ENCODE results near the gene HNF1A. TPM values are rescaled to one million over a fixed set of nuclear protein-coding genes. Genes with fewer than 3 reads are reported as not detected.

HNF1A gene
- total and polyA plus RNA-seq, 9 of the 15 experiments (the other 6 are each of a cell fraction or from before 2014, with no cell fraction given) = not detected

- TF ChIP-seq IRF9 (tag; IDR thresholded peaks at IDR 0.05) (no peak), CBFA2T2 (conservative IDR thresholded peaks at IDR 0.05) (no peak), LCOR (CRISPR knock-in tag; IDR thresholded peaks at IDR 0.05) (no peak), TFE3 (CRISPR knock-in tag; IDR thresholded peaks at IDR 0.05) (no peak), SREBF2 (CRISPR knock-in tag; IDR thresholded peaks at IDR 0.05) (no peak), EHMT2 (IDR thresholded peaks at IDR 0.05) (no peak), TSC22D4 (tag; IDR thresholded peaks at IDR 0.05) (no peak), ZNF384 (IDR thresholded peaks at IDR 0.05; ENCODE audit: low read depth, low read length) (peak; percentile 16; the same call in 1 of the 2 replicates), PBX2 (CRISPR knock-in tag; IDR thresholded peaks at IDR 0.05; ENCODE audit: low read depth) (no peak), PBX2 (tag; conservative IDR thresholded peaks at IDR 0.05; ENCODE audit: low read depth) (0 out of 2 replicates have a peak, but pooled peaks have one; percentile 35), MCM3 (IDR thresholded peaks at IDR 0.05) (no peak), MYC (IDR thresholded peaks at IDR 0.05; ENCODE audit: low read depth, low read length) (0 out of 2 replicates have a peak, but pooled peaks have one; percentile 21), MYC (CRISPR knock-in tag; IDR thresholded peaks at IDR 0.05; ENCODE audit: borderline replicate concordance, low read depth) (no peak), ZNF639 (CRISPR knock-in tag; conservative IDR thresholded peaks at IDR 0.05 in 1 of 2, IDR thresholded peaks at IDR 0.05 in 1 of 2) (no peak), NCOR1 (IDR thresholded peaks at IDR 0.05) (no peak), ZNF184 (CRISPR knock-in tag; IDR thresholded peaks at IDR 0.05) (no peak)
Measured at GRCh38 chr12:120971299-120972180, 6.8 kb upstream of the HNF1A start (continued).

Data from K562 (cell line).